Sigmoid colon (tissue), 4 donors: ENCODE results near the gene EVI5L.

Experiments used
- POLR2A ChIP-seq, 2 donors: fragments of 450-650 bp; IDR thresholded peaks; one replicate each; pipeline ENCODE4 v1.6.1; 2016; ENCODE audit warnings: antibody characterized with exemption in 2 of 2, mild to moderate bottlenecking in 2 of 2, moderate library complexity in 2 of 2
- POLR2AphosphoS5 ChIP-seq, 4 donors: sonication (generic); formaldehyde crosslinking; IDR thresholded peaks; one replicate each; pipeline ENCODE4 v1.6.1; 2017; ENCODE audit warnings: antibody characterized with exemption in 4 of 4
- TF ChIP-seq, protein P1 (sequence below), 4 experiments: fragments of 450-650 bp in 3 of 4; fragments of 200-600 bp in 1 of 4; IDR thresholded peaks; one replicate each; pipeline ENCODE4 v1.5.1; 2016 to 2019; ENCODE audit warnings: antibody characterized with exemption in 4 of 4, mild to moderate bottlenecking in 3 of 4, moderate library complexity in 2 of 4

DNA sequence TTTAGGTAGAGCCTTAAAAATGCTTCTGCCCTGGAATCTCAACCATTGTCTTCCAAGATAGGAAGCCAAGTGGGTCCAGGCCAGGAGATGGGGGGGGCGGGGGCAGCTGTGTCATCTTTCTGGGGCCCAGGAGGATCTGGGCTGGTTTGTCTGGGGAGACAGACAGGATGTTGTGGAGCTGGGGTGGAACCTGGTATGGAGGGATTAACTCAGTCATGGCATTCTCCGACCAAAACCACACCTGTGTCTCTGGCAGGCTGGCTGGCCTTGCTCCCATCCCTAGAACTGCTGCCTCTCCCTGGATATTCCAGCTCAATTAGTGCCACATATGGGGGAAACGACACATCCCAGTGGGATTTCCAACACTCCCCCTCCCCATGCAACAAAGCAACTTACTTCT is 70.9 kb downstream of the EVI5L start:
- TF ChIP-seq, protein P1, sequence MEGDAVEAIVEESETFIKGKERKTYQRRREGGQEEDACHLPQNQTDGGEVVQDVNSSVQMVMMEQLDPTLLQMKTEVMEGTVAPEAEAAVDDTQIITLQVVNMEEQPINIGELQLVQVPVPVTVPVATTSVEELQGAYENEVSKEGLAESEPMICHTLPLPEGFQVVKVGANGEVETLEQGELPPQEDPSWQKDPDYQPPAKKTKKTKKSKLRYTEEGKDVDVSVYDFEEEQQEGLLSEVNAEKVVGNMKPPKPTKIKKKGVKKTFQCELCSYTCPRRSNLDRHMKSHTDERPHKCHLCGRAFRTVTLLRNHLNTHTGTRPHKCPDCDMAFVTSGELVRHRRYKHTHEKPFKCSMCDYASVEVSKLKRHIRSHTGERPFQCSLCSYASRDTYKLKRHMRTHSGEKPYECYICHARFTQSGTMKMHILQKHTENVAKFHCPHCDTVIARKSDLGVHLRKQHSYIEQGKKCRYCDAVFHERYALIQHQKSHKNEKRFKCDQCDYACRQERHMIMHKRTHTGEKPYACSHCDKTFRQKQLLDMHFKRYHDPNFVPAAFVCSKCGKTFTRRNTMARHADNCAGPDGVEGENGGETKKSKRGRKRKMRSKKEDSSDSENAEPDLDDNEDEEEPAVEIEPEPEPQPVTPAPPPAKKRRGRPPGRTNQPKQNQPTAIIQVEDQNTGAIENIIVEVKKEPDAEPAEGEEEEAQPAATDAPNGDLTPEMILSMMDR (IDR thresholded peaks at IDR 0.05) = no peak
- TF ChIP-seq POLR2AphosphoS5 (IDR thresholded peaks at IDR 0.05) = no peak
- no peak for TF ChIP-seq POLR2A (IDR thresholded peaks at IDR 0.05)
